Activated naive CD8-positive, alpha-beta T cell treated with anti-CD3 and anti-CD28 coated beads, Interleukin-2, amount 50 U/mL, for 24 hours (primary cell): ENCODE results near the gene CAPN15.

Source experiments
- ATAC-seq: fragments of 150-1000 bp; cut with Tn5 transposase; one replicate; pipeline ENCODE4 v1.10.0; 2021
- DNase-seq: peaks from one replicate; pipeline ENCODE4 v3.0.0; 2021
- H3K27ac Mint-ChIP-seq: one replicate; pipeline ENCODE4 v1.8.0; 2021; ENCODE audit warnings: mild to moderate bottlenecking, mixed read lengths
- H3K27me3 Mint-ChIP-seq: one replicate; pipeline ENCODE4 v1.8.0; 2021; ENCODE audit warnings: mixed read lengths
- H3K36me3 Mint-ChIP-seq: one replicate; pipeline ENCODE4 v1.8.0; 2021; ENCODE audit warnings: low read depth, mixed read lengths
- H3K4me1 Mint-ChIP-seq: one replicate; pipeline ENCODE4 v1.8.0; 2021; ENCODE audit warnings: mixed read lengths
- H3K4me3 Mint-ChIP-seq: one replicate; pipeline ENCODE4 v1.8.0; 2021; ENCODE audit warnings: mild to moderate bottlenecking, moderate library complexity, mixed read lengths
- H3K9me3 Mint-ChIP-seq: one replicate; pipeline ENCODE4 v1.8.0; 2021; ENCODE audit warnings: mixed read lengths

The CAPN15 gene

DNA sequence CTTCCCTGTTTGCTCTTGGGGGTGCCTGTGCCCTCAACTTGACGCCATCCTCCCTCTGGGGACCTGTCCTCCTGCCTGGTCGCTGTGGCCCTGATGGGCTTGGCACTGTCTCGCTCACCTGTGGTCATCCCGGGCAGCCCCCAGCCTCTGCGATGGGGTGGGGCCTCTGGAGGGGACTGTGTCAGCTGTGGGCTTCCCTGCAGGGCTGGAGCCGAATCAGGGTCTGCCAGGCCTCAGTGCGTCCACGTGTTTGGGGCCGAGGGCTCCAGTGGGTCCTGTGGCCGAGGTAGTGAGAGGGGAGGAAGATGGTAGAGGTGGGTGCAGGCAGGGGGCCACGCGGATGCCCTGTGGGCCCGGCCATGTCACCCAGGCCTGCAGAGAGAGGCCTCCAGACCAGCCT lies 50.3 kb downstream of the CAPN15 start:
- Mint-ChIP-seq H3K4me3 (no peak overlapping the region), H3K27ac (no peak overlapping the region), H3K27me3 (no peaks in the 10 kb centered on the region), H3K4me1 (peaks cover 1% of the 10 kb centered on the region), H3K9me3 (no peaks in the 10 kb centered on the region), H3K36me3 (no peaks in the 10 kb centered on the region)
- ATAC-seq (no peak), DNase-seq (no peak)

DNA sequence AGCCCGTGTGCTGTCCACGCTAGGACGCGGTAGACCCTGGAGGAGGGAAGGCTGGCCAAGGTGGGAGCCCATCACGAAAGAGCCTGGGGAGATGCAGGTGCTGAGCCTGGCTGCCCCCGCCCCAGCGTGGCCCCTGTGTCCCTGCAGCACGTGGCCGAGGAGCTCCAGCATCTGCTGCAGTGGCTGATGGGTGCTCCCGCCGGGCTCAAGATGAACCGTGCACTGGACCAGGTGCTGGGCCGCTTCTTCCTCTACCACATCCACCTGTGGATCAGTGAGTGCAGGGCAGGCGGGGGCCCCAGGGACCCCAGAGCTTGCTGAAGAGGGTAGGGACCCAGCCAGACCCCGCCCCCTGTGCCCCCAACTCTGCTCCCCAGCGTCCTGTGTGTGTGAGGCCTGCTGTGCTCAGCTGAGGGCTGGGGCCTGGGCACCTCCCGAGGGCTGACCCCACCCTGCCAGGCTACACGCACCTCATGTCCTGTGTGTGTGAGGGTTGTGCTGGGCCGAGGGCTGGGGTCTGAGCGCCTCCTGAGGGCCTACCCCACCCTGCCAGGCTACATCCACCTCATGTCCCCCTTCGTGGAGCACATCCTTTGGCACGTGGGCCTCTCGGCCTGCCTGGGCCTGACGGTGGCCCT lies 50.8 kb downstream of the CAPN15 start:
- peaks cover 1% of the 10 kb centered on the region for H3K4me1 Mint-ChIP-seq
- ATAC-seq (no peak), DNase-seq (no peak)
- no peaks in the 10 kb centered on the region for H3K27me3 Mint-ChIP-seq
- no peaks in the 10 kb centered on the region for H3K36me3 Mint-ChIP-seq
- H3K27ac Mint-ChIP-seq = no peak overlapping the region
- no peaks in the 10 kb centered on the region for H3K9me3 Mint-ChIP-seq
- H3K4me3 Mint-ChIP-seq = no peak overlapping the region

DNA sequence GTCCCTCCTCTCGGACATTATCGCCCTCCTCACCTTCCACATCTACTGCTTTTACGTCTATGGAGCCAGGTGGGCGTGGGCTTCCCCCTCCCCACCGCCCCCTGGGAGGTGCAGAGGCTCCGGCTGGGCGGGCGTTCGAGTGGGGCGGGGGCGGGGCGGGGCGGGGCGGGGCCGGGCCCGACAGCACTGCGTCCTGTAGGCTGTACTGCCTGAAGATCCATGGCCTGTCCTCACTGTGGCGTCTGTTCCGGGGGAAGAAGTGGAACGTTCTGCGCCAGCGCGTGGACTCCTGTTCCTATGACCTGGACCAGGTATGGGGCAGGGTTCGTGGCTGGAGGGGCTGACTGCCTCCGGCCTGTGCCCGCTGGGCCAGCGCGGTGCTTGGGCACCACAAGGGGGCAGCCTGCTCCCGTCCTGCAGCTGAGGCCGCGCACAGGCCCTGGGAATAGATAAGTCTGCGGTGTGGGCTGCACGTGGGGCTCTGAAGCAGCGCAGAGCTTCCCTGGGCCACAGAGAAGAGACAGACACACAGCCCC lies 51.4 kb downstream of the CAPN15 start:
- peak; percentile 89 for ATAC-seq
- H3K9me3 Mint-ChIP-seq = no peaks in the 10 kb centered on the region
- peaks cover 1% of the 10 kb centered on the region for H3K4me1 Mint-ChIP-seq
- no peaks in the 10 kb centered on the region for H3K27me3 Mint-ChIP-seq
- no peak overlapping the region for H3K27ac Mint-ChIP-seq
- H3K36me3 Mint-ChIP-seq = no peaks in the 10 kb centered on the region
- peak; percentile 80 for DNase-seq
- H3K4me3 Mint-ChIP-seq = no peak overlapping the region

DNA sequence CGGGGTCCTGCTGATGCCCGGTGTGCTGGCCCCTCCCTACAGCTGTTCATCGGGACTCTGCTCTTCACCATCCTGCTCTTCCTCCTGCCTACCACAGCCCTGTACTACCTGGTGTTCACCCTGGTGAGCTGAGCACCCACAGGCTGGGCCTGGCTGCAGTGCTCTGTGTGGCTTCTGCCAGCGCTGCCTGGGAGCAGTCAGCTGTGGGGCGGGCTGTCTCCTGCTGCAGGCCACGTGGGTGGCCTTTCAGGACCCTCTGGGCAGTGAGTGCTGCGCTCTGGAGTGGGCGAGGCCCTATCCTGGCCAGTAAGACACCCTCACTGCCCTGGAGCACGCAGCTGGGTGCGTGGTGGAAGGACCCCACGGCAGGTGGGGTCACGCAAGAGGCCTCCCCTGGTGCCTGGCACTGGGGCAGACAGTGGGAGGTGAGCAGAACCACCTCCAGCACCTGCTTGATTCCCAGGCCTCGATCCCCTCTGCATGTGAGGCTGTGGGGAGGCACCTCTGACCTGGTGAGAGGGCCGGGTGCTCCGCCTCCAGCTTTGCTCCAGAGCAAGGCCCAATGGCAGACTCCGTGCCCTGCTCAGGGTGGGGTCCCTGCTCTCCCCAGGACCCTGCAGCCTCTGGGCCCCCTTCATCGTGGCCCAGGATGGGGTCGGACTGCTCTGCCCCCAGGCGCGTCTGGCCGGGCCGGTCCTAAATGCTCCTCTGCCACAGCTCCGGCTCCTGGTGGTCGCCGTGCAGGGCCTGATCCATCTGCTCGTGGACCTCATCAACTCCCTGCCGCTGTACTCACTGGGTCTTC lies 52.8 kb downstream of the CAPN15 start:
- Mint-ChIP-seq H3K27me3 (no peaks in the 10 kb centered on the region), H3K36me3 (no peaks in the 10 kb centered on the region), H3K27ac (no peak overlapping the region), H3K9me3 (no peaks in the 10 kb centered on the region), H3K4me1 (peaks cover 1% of the 10 kb centered on the region), H3K4me3 (no peak overlapping the region)
- ATAC-seq (no peak), DNase-seq (no peak)

DNA sequence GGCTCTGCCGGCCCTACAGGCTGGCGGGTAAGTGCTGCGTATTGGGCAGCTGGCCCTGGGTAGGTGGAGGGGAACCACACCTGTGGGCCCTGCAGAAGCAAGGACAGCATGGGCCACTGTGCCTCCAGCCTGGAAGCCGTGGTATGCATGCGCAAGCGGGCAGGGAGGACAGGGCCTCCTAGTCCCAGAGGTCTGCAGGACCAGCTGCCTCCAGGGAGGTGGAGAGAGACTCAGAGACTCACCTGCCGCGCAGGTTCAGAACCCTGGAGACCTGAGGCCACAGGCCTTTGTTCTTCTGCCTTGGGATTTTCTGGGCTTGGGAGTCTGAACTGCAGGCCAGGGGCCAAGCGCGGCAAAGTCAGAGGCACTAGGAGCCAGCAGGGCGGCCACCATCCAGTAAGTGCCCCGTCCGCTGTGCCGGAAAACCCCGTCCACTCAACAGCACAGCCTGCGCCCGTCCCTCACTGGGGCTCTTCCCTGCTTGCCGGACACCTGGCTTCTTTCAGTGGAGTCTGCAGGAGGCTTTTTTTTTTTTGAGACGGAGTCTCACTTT lies 53.5 kb downstream of the CAPN15 start:
- no peaks in the 10 kb centered on the region for H3K9me3 Mint-ChIP-seq
- no peak for DNase-seq
- H3K4me3 Mint-ChIP-seq = no peak overlapping the region

DNA sequence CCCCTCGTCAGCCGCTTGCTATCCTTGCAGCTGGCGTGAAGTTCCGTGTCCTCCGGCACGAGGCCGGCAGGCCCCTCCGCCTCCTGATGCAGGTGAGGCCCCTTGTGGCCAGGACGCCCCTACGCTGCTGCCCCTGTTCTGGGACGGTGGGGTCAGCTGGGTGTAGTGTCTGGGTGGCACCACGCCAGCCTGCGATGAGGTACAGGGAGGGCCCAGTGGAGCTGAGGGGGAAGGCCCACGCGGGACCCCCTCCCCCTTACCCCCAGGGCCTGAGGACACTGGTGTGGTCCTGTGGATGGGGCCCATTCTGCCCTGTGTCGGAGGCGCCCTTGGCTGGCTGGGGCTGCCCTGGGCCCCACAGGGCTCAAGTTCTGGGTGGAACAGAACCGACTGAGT lies 54.7 kb downstream of the CAPN15 start:
- DNase-seq (no peak), ATAC-seq (no peak)
- Mint-ChIP-seq H3K4me1 (peaks cover 2% of the 10 kb centered on the region), H3K36me3 (peaks cover under 1% of the 10 kb centered on the region), H3K4me3 (no peak overlapping the region), H3K27me3 (no peaks in the 10 kb centered on the region), H3K9me3 (no peaks in the 10 kb centered on the region), H3K27ac (no peak overlapping the region)

More for the DNA sequence above, 53.5 kb downstream of the CAPN15 start:
- no peaks in the 10 kb centered on the region for H3K36me3 Mint-ChIP-seq
- H3K27ac Mint-ChIP-seq = no peak overlapping the region
- no peak for ATAC-seq
- peaks cover 1% of the 10 kb centered on the region for H3K4me1 Mint-ChIP-seq
- no peaks in the 10 kb centered on the region for H3K27me3 Mint-ChIP-seq

DNA sequence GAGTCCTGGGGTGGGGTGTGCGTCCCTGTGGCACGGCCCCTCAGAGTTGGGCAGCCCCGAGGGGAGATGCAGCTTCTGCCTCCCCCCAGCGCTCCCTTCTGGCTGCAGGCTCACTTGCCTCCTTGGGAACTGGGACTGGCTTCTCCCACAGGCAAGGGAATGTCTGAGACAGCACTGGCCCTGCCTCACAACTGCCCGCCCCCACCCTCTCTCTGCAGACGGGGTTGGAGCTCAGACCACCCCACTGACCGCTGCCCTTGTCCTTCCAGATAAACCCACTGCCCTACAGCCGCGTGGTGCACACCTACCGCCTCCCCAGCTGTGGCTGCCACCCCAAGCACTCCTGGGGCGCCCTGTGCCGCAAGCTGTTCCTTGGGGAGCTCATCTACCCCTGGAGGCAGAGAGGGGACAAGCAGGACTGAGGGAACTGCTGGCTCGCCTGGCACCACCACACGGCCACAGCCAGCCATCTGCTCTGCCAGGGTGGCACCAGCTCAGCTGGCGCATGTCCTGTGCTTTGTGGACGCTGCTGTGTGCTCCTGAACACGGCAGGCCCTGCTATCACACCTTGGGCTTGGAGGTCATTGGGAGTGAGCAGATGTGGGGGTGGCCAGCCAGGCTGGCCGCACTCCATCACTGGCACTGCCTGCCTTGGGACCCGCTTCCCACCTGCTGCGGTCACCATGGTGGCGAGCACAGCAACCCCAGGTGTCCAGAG lies 55.3 kb downstream of the CAPN15 start:
- DNase-seq (no peak), ATAC-seq (no peak)
- H3K27me3 Mint-ChIP-seq = no peaks in the 10 kb centered on the region
- H3K27ac Mint-ChIP-seq = no peak overlapping the region
- peaks cover 4% of the 10 kb centered on the region for H3K36me3 Mint-ChIP-seq
- H3K9me3 Mint-ChIP-seq = no peaks in the 10 kb centered on the region
- no peak overlapping the region for H3K4me3 Mint-ChIP-seq
- H3K4me1 Mint-ChIP-seq = peaks cover 6% of the 10 kb centered on the region

DNA sequence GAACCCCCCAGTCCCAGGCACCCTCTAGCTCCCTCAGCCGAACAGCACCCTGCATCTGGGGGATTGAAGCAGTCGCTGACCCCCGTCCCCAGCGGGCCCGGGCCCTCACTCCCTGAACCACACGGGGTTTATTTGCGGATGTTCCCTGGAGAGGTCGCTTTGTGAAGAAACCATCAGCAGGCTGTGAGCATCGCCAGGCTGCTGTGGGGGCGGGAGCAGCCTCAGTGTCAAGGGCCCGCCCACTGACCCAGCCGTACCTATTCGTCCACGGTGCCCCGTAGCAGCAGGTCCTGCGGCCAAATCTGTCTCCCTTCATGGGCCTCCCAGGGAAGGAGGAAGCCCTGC lies 55.9 kb downstream of the CAPN15 start:
- peaks cover 10% of the 10 kb centered on the region for H3K4me1 Mint-ChIP-seq
- DNase-seq (no peak), ATAC-seq (no peak)
- no peaks in the 10 kb centered on the region for H3K9me3 Mint-ChIP-seq
- no peak overlapping the region for H3K27ac Mint-ChIP-seq
- peaks cover 10% of the 10 kb centered on the region for H3K36me3 Mint-ChIP-seq
- H3K27me3 Mint-ChIP-seq = no peaks in the 10 kb centered on the region
- no peak overlapping the region for H3K4me3 Mint-ChIP-seq

DNA sequence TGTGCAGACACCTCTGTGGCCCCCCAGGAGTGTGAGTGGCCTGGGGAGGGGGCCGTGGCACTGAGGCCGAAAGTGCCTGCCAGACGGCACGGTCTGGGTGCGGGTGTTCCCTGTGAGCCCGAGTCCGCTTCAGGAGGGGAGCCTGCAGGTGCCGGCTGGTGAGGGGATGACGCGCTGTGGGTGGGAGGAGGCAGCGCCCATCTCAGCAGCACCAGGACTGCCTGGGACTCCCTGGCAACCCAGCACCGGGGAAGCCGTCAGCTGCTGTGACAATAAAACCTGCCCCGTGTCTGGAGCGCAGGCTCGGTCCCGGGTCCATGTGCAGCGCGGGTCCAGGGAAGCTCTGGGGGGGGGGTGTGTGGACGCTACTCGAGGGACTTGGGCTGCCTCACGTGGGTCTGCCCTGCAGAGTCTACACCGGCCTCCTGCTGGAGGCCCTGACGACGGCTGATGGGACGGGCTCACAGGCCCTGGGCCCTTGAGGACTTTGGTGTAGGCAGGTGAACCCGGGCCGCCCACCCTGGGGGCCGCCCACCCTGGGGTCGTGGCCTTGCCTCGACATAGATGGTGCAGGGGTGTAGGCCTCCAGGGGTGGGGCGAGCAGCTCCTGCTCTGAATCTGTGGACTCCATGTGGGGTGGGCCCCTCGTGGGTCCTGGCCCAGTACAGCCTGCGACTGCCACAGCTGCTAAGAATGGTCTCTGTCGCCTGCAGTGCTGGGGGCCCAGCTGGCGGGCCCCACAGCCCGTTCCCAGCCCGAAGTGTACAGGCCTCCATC lies 56.5 kb downstream of the CAPN15 start:
- ATAC-seq (no peak), DNase-seq (no peak)
- no peak overlapping the region for H3K27ac Mint-ChIP-seq
- no peaks in the 10 kb centered on the region for H3K27me3 Mint-ChIP-seq
- no peak overlapping the region for H3K4me3 Mint-ChIP-seq
- H3K9me3 Mint-ChIP-seq = no peaks in the 10 kb centered on the region
- H3K4me1 Mint-ChIP-seq = peaks cover 13% of the 10 kb centered on the region
- H3K36me3 Mint-ChIP-seq = peaks cover 13% of the 10 kb centered on the region

DNA sequence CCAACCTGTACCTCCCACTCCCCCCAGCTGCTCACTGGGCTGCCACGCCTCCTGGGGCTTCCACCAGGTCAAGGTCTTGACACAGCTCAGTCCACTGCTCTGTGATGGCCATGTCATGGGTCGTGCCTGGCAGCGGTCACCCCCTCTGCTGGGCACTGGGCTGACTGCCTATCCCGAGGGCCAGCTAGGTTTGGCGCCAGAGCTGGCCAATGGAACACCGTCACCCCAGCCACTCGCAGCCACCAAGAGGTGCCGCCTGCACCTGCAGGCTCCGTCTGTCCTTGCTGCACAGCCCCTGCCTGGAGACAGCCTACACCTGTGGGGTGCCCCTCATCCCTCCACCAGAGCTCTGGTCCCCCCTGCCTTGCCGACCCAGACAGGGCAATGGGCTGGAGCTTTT lies 57.8 kb downstream of the CAPN15 start:
- H3K4me1 Mint-ChIP-seq = peaks cover 11% of the 10 kb centered on the region
- DNase-seq = no peak
- H3K4me3 Mint-ChIP-seq = no peak overlapping the region
- H3K27ac Mint-ChIP-seq = no peak overlapping the region
- no peaks in the 10 kb centered on the region for H3K9me3 Mint-ChIP-seq
- peaks cover 13% of the 10 kb centered on the region for H3K36me3 Mint-ChIP-seq
- no peak for ATAC-seq
- H3K27me3 Mint-ChIP-seq = no peaks in the 10 kb centered on the region

DNA sequence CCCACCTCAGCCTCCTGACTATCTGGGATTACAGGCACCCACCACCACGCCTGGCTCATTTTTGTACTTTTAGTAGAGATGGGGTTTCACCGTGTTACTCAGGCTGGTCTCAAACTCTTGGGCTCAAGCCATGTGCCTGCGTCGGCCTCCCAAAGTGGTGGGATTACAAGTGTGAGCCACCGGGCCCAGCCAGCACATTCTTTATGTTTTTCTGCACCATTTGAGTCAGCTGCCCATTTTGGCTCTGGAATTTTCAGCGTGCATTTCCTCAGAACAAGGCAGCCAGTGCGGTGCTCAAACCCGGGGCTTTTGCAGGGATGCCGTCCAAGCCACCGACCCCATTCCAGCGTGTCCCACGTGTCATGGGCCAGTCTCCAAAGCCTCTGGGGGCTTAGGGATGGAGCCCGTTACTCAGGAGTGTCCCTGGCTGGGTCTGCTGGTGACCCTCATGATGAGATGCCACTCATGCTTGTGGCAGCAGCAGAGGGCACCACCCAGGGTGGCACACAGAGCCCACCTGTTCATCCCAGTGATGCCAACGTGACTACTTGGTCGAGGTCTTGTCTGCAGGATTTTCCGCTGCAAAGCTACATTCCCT lies 58.6 kb downstream of the CAPN15 start:
- ATAC-seq = no peak
- H3K4me3 Mint-ChIP-seq = no peak overlapping the region
- DNase-seq = no peak
- no peaks in the 10 kb centered on the region for H3K27me3 Mint-ChIP-seq
- peaks cover 13% of the 10 kb centered on the region for H3K36me3 Mint-ChIP-seq
- H3K9me3 Mint-ChIP-seq = no peaks in the 10 kb centered on the region
- H3K4me1 Mint-ChIP-seq = peaks cover 18% of the 10 kb centered on the region
- peak overlapping the region; percentile 11 for H3K27ac Mint-ChIP-seq

DNA sequence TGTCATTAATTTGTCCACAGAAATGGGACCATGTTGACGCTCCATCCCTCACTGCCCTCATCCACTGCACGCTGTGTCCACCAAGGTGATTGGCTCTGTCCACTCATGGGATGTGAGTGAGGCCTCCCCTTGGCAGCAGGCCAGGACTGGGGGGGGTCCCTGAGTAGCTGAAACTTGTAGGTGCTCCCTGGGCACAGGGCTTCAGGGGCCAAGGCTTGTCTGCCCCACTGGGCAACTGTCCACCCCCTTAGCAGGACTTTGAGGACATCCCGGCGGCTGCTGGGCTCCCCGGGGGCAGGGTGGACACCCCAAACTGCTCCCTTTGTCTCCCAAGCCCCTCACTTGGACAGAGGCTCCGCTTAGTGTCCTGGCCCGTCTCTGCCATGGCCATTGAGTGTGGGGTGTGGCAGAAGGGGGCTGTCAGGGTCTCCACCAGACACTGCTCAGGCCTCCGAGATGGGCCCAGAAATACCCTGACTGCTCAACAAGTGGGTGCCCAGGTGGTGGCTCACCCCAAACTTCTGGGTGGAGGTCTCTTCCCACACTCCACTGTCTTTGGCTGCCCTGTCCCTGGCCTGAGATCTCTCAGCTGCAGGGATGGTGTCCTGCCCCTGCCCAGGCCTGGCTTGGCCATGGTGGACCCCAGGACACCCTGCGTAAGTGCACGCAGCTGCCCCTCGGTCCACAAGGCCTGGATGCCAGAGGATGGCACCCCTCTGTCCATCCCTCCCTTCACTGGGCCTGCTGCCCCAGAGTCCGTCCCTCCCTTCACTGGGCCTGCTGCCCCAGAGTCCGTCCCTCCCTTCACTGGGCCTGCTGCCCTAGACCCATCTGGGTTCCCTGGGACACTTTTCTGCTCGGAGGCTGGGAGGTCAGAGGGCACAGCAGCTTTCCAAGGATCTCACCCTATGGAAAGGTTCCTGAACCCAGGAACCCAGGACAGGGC lies 59.4 kb downstream of the CAPN15 start:
- Mint-ChIP-seq H3K27me3 (no peaks in the 10 kb centered on the region), H3K36me3 (peaks cover 13% of the 10 kb centered on the region), H3K4me1 (peaks cover 23% of the 10 kb centered on the region), H3K27ac (peak overlapping the region; percentile 99), H3K9me3 (no peaks in the 10 kb centered on the region), H3K4me3 (peak overlapping the region; percentile 94)
- DNase-seq = no peak
- ATAC-seq = no peak

DNA sequence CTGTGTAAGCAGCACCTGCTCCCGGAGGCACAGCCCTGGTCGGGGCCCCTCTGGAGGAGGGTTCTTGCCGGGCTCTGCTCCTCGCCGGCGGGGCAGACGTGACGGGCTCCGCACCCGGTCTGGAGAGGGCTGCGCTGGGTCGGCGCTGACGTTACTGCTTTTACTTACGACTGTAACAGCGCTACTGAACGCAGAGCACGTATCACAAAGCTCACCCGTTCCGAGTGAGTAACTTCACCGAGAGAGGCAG lies 61.1 kb downstream of the CAPN15 start:
- H3K9me3 Mint-ChIP-seq = no peaks in the 10 kb centered on the region
- peak overlapping the region; percentile 99 for H3K27ac Mint-ChIP-seq
- H3K27me3 Mint-ChIP-seq = no peaks in the 10 kb centered on the region
- ATAC-seq (peak; percentile 26), DNase-seq (peak; percentile 68)
- H3K4me1 Mint-ChIP-seq = peaks cover 23% of the 10 kb centered on the region
- peaks cover 13% of the 10 kb centered on the region for H3K36me3 Mint-ChIP-seq
- H3K4me3 Mint-ChIP-seq = peak overlapping the region; percentile 94
